Neural progenitor cell (in vitro differentiated cells): ENCODE data around the gene PKNOX2. TPM values are rescaled to one million over a fixed set of nuclear protein-coding genes. Genes with fewer than 3 reads are reported as not detected.
A peak's percentile ranks its signal among the peaks of the same experiment; 100 is the strongest.

Experiments
- DNase-seq: peaks from one replicate; pipeline ENCODE4 v3.0.0-alpha.2; 2016; ENCODE audit warnings: low spot score
- H2AFZ ChIP-seq: fragments of 200-600 bp; sonication (generic); replicated peaks from 2 replicates; pipeline ENCODE4 v1.6.1; 2016; ENCODE audit warnings: antibody characterized with exemption
- H3F3A ChIP-seq: fragments of 200-600 bp; sonication (generic); 2 replicates; pipeline ENCODE4 v1.6.1; 2016; ENCODE audit warnings: antibody characterized with exemption, low read depth
- H3K27ac ChIP-seq: fragments of 200-600 bp; sonication (generic); 2 replicates; pipeline ENCODE4 v1.5.1; 2016; ENCODE audit warnings: mild to moderate bottlenecking
- H3K27me3 ChIP-seq: fragments of 200-600 bp; sonication (generic); 2 replicates; pipeline ENCODE4 v1.6.1; 2016; ENCODE audit warnings: mild to moderate bottlenecking, moderate library complexity
- H3K36me3 ChIP-seq: fragments of 200-600 bp; sonication (generic); 2 replicates; pipeline ENCODE4 v1.5.1; 2016
- H3K4me1 ChIP-seq: fragments of 200-600 bp; sonication (generic); 2 replicates; pipeline ENCODE4 v1.6.1; 2016; ENCODE audit warnings: mixed run types
- H3K4me2 ChIP-seq: fragments of 200-600 bp; sonication (generic); 2 replicates; pipeline ENCODE4 v1.6.1; 2016
- H3K4me3 ChIP-seq: fragments of 200-600 bp; sonication (generic); 2 replicates; pipeline ENCODE4 v1.5.1; 2016
- H3K79me2 ChIP-seq: fragments of 200-600 bp; sonication (generic); 2 replicates; pipeline ENCODE4 v1.6.1; 2016; ENCODE audit warnings: low read depth
- H3K9ac ChIP-seq: fragments of 200-600 bp; sonication (generic); 2 replicates; pipeline ENCODE4 v1.6.1; 2016
- H3K9me3 ChIP-seq: fragments of 200-600 bp; sonication (generic); 2 replicates; pipeline ENCODE4 v1.5.1; 2016; ENCODE audit warnings: low read depth
- H4K20me1 ChIP-seq: fragments of 200-600 bp; sonication (generic); 2 replicates; pipeline ENCODE4 v1.6.1; 2016; ENCODE audit warnings: low read depth
- H3K27ac Mint-ChIP-seq: 3 replicates; pipeline ENCODE4 v1.8.0; 2021; ENCODE audit warnings: mixed read lengths
- H3K27me3 Mint-ChIP-seq: 2 replicates; pipeline ENCODE4 v1.8.0; 2022; ENCODE audit warnings: low read depth, mild to moderate bottlenecking, inconsistent platforms, moderate library complexity, mixed read lengths; ENCODE audit not compliant: insufficient read depth
- H3K36me3 Mint-ChIP-seq: 3 replicates; pipeline ENCODE4 v1.8.0; 2021; ENCODE audit warnings: mixed read lengths
- H3K4me1 Mint-ChIP-seq: 3 replicates; pipeline ENCODE4 v1.8.0; 2021; ENCODE audit warnings: mixed read lengths
- H3K4me3 Mint-ChIP-seq: 3 replicates; pipeline ENCODE4 v1.8.0; 2021; ENCODE audit warnings: mild to moderate bottlenecking, moderate library complexity, mixed read lengths
- H3K9me3 Mint-ChIP-seq: 3 replicates; pipeline ENCODE4 v1.8.0; 2020; ENCODE audit warnings: mixed read lengths
- EZH2 ChIP-seq: fragments of 200-600 bp; sonication (generic); IDR thresholded peaks from 2 replicates; pipeline ENCODE4 v1.6.1; 2017; ENCODE audit warnings: antibody characterized with exemption, mild to moderate bottlenecking, moderate library complexity
- EZH2phosphoT487 ChIP-seq: fragments of 200-600 bp; sonication (generic); IDR thresholded peaks from 2 replicates; pipeline ENCODE4 v1.6.1; 2017; ENCODE audit warnings: antibody characterized with exemption
- total RNA-seq: library from RNA; depleted of rRNA; stranded (reverse); fragments of >200 nt; gene quantifications from 2 replicates; pipeline ENCODE4 v1.2.3, GENCODE V29; 2015; ENCODE audit warnings: low replicate concordance
- TF ChIP-seq, protein P1 (sequence below): fragments of 200-600 bp; sonication (generic); IDR thresholded peaks from 2 replicates; pipeline ENCODE4 v1.5.1; 2017; ENCODE audit warnings: antibody characterized with exemption, mild to moderate bottlenecking

The PKNOX2 gene
- total RNA-seq, 1 donor from 2014 or later, result 4.3 TPM

DNA sequence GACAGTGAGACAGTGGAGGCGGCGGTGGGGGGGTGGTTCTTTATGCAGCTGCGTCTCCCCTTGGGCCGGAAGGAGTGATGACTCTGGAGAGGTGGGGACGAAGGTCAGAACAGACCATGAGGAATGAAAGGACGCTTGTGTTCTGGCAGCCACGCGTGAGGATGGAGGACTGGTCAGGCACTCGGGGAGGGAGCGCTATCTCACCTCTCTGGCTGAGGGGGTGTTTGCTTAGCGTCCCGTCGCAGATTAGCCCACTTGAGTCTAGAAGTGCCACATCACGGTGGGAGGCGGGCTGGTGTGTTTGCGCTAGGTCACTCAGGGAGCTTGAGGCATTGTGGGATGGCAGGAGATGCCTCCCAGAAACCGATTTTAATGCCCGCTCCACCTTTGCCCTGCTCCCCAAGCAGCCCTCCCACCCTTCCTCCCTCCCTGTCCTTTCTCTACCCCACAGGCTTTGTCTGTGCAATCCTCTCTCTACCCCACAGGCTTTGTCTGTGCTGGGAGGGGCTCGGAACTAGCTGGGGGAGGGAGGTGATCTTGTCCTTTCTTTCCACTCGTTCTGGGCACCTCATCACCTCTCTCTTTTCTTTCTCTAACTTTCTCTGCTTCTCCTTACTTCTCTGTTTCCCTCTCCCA is 97.8 kb downstream of the PKNOX2 start:
- no peak overlapping the region for H3K9ac ChIP-seq
- peak; percentile 62 for DNase-seq
- peaks cover 23% of the 10 kb centered on the region for H3K36me3 Mint-ChIP-seq
- H3K27me3 Mint-ChIP-seq, result peaks cover 7% of the 10 kb centered on the region
- no peaks in the 10 kb centered on the region for H3K79me2 ChIP-seq
- H3F3A ChIP-seq, result peaks cover 42% of the 10 kb centered on the region
- no peaks in the 10 kb centered on the region for H3K36me3 ChIP-seq
- TF ChIP-seq EZH2phosphoT487 (no peak), EZH2 (peak; percentile 10)
- TF ChIP-seq, protein P1, sequence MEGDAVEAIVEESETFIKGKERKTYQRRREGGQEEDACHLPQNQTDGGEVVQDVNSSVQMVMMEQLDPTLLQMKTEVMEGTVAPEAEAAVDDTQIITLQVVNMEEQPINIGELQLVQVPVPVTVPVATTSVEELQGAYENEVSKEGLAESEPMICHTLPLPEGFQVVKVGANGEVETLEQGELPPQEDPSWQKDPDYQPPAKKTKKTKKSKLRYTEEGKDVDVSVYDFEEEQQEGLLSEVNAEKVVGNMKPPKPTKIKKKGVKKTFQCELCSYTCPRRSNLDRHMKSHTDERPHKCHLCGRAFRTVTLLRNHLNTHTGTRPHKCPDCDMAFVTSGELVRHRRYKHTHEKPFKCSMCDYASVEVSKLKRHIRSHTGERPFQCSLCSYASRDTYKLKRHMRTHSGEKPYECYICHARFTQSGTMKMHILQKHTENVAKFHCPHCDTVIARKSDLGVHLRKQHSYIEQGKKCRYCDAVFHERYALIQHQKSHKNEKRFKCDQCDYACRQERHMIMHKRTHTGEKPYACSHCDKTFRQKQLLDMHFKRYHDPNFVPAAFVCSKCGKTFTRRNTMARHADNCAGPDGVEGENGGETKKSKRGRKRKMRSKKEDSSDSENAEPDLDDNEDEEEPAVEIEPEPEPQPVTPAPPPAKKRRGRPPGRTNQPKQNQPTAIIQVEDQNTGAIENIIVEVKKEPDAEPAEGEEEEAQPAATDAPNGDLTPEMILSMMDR, result no peak
- no peaks in the 10 kb centered on the region for H4K20me1 ChIP-seq
- H3K4me1 Mint-ChIP-seq, result peaks cover 93% of the 10 kb centered on the region
- H3K9me3 Mint-ChIP-seq, result no peaks in the 10 kb centered on the region
- H3K27me3 ChIP-seq, result no peaks in the 10 kb centered on the region
- H3K4me3 Mint-ChIP-seq, result peak overlapping the region; percentile 70
- H3K4me2 ChIP-seq, result peak overlapping the region; percentile 67
- peaks cover 63% of the 10 kb centered on the region for H3K4me1 ChIP-seq
- H3K27ac Mint-ChIP-seq, result peak overlapping the region; percentile 98
- H2AFZ ChIP-seq, result no peak overlapping the region
- peak overlapping the region; percentile 11 for H3K4me3 ChIP-seq
- no peaks in the 10 kb centered on the region for H3K9me3 ChIP-seq
- H3K27ac ChIP-seq, result peak overlapping the region; percentile 77

DNA sequence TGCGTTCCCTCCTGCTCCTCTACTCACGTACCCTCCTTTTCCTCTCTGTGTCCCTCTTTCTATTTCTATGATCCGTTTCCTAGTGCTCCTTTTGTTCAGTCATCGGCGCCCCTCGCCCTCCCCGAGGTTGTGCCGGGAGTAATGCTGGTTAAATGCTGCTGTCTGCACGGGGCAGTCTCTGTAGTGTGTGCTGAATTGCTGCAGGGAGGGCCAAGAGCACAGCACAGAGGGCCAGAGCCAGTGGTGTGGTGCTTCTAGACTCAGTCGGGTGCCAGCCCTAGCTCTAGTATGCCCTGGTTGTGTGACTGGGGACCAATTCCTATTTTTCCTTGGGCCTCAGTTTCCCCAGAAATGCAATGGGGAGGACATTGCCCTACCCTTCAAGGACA is 98.3 kb downstream of the PKNOX2 start:
- Histone ChIP-seq H3F3A (peaks cover 37% of the 10 kb centered on the region), H3K79me2 (no peaks in the 10 kb centered on the region), H2AFZ (no peak overlapping the region), H3K4me2 (peak overlapping the region; percentile 67), H3K36me3 (no peaks in the 10 kb centered on the region), H3K4me3 (peak overlapping the region; percentile 11), H3K9me3 (no peaks in the 10 kb centered on the region), H3K27ac (peak overlapping the region; percentile 77), H3K4me1 (peaks cover 63% of the 10 kb centered on the region), H3K9ac (no peak overlapping the region), H4K20me1 (no peaks in the 10 kb centered on the region), H3K27me3 (no peaks in the 10 kb centered on the region)
- Mint-ChIP-seq H3K36me3 (peaks cover 23% of the 10 kb centered on the region), H3K27ac (peak overlapping the region; percentile 98), H3K4me1 (peaks cover 93% of the 10 kb centered on the region), H3K27me3 (peaks cover 7% of the 10 kb centered on the region), H3K9me3 (no peaks in the 10 kb centered on the region), H3K4me3 (peak overlapping the region; percentile 23)
- TF ChIP-seq EZH2, result peak; percentile 29
- TF ChIP-seq, protein P1, result no peak
- DNase-seq, result peak; percentile 63

DNA sequence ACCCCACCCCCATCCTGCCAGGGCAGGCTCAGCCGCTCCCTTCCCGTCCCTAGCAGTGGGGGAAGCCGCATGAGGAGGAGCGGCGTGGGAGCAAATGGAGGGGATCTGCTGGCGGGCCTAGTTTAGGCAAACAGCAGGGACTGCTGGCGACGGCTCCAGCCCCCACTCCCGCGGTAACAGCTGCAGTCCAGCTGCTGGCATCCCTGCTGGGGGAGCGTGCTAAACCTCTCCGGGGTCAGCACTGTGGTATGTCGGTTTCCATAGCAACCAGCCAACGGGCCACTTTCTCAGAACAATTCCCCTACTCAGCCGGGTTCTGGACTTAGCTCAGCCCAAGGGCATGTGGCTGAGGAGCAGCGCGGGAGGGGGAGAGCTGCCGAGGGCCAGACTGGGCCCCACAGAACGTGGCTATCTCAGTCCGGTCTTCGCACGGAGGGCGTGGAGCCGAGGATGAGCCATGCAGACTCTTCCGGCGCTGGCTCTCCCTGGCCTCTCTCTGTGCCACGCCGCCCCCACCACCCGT is 98.8 kb downstream of the PKNOX2 start:
- peaks cover 94% of the 10 kb centered on the region for H3K4me1 Mint-ChIP-seq

More for the DNA sequence above, 98.8 kb downstream of the PKNOX2 start:
- Histone ChIP-seq H3K27ac (peak overlapping the region; percentile 88), H3K9ac (no peak overlapping the region), H3K27me3 (no peaks in the 10 kb centered on the region), H3K79me2 (no peaks in the 10 kb centered on the region), H4K20me1 (no peaks in the 10 kb centered on the region), H3K4me1 (peaks cover 62% of the 10 kb centered on the region), H3F3A (peaks cover 33% of the 10 kb centered on the region), H3K9me3 (no peaks in the 10 kb centered on the region), H3K4me3 (peak overlapping the region; percentile 11), H2AFZ (no peak overlapping the region), H3K36me3 (no peaks in the 10 kb centered on the region), H3K4me2 (peak overlapping the region; percentile 67)
- peaks cover 7% of the 10 kb centered on the region for H3K27me3 Mint-ChIP-seq
- peak overlapping the region; percentile 23 for H3K4me3 Mint-ChIP-seq
- H3K27ac Mint-ChIP-seq, result peak overlapping the region; percentile 98
- H3K36me3 Mint-ChIP-seq, result peaks cover 19% of the 10 kb centered on the region
- TF ChIP-seq EZH2phosphoT487 (no peak), EZH2 (no peak)
- TF ChIP-seq, protein P1, result no peak
- DNase-seq, result peak; percentile 99
- H3K9me3 Mint-ChIP-seq, result no peaks in the 10 kb centered on the region
